22Rv1 (cell line): ENCODE data around the gene RNF138.

ENCODE experiments used
- ZFX ChIP-seq: fragments of 450-650 bp; IDR thresholded peaks from 2 replicates; pipeline ENCODE4 v1.6.1; 2017; ENCODE audit warnings: antibody characterized with exemption, borderline replicate concordance
- TF ChIP-seq, protein P1 (sequence below): fragments of 450-650 bp; IDR thresholded peaks from 2 replicates; pipeline ENCODE4 v1.5.1; 2017; ENCODE audit warnings: mild to moderate bottlenecking

DNA sequence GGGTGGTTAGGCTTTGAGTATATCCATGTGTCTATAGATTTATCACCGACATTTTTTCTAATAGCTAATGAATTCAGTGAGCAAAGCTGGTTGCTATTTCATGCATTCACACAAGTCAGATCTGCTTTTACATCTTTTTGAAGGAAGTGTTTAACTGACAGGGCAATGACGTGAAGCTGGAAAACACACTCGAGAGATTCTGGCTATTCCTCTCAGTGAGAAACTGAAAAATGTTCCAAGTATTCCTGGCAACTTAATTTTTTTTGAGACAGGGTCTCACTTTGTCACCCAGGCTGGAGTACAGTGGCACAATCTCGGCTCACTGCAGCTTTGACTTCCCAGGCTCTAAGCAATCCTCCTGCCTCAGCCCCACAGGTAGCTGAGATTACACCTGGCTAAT, 21.2 kb downstream of the RNF138 start:
- TF ChIP-seq, protein P1, sequence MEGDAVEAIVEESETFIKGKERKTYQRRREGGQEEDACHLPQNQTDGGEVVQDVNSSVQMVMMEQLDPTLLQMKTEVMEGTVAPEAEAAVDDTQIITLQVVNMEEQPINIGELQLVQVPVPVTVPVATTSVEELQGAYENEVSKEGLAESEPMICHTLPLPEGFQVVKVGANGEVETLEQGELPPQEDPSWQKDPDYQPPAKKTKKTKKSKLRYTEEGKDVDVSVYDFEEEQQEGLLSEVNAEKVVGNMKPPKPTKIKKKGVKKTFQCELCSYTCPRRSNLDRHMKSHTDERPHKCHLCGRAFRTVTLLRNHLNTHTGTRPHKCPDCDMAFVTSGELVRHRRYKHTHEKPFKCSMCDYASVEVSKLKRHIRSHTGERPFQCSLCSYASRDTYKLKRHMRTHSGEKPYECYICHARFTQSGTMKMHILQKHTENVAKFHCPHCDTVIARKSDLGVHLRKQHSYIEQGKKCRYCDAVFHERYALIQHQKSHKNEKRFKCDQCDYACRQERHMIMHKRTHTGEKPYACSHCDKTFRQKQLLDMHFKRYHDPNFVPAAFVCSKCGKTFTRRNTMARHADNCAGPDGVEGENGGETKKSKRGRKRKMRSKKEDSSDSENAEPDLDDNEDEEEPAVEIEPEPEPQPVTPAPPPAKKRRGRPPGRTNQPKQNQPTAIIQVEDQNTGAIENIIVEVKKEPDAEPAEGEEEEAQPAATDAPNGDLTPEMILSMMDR, result no peak
- TF ChIP-seq ZFX, result no peak
